Esophagus muscularis mucosa (tissue), 3 donors: ENCODE measurements around the gene GRIK4.

Source experiments
- CTCF ChIP-seq, 3 experiments: fragments of 200-600 bp in 2 of 3; fragments of 450-650 bp in 1 of 3; sonication (generic) in 2 of 3; IDR thresholded peaks; one replicate each; pipeline ENCODE4 v1.5.1; 2017 to 2019; ENCODE audit warnings: antibody characterized with exemption in 3 of 3, mild to moderate bottlenecking in 2 of 3, moderate library complexity in 1 of 3
- POLR2A ChIP-seq: fragments of 450-650 bp; IDR thresholded peaks from one replicate; pipeline ENCODE4 v1.6.1; 2017; ENCODE audit warnings: antibody characterized with exemption, moderate library complexity, mild to moderate bottlenecking, low read depth
- POLR2AphosphoS5 ChIP-seq, 2 donors: sonication (generic); formaldehyde crosslinking; IDR thresholded peaks; one replicate each; pipeline ENCODE4 v1.6.1; 2017; ENCODE audit warnings: antibody characterized with exemption in 2 of 2

DNA sequence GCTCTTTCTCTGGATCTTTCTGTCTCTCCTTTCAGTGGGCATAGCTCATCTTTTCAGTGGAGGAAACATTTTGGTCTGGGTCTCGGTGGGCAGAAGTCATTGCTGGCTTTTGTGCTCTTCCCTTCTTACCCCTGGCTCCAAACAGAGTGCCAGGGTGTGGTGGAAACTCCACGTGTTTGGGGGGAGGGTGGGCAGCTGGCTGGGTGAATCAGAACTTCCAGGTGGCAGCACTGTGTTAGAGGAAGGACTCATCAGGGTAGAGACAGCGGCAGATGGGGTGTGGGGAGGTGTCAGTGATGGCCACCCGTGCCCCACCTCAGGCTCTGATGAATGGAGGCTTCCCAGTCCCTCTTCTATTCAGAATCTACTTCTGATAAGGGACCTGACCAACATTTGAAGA is 114.0 kb downstream of the GRIK4 start:
- no peak for TF ChIP-seq CTCF (IDR thresholded peaks at IDR 0.05)
- TF ChIP-seq POLR2A, result no peak
- no peak for TF ChIP-seq POLR2AphosphoS5 (IDR thresholded peaks at IDR 0.05)
